ENCODE results near the gene THSD4. TPM values are rescaled to one million over a fixed set of nuclear protein-coding genes. Genes with fewer than 3 reads are reported as not detected.

The THSD4 gene
- total RNA-seq, 2 experiments from 2014 or later: not detected

- H3K36me3 Mint-ChIP-seq (ENCODE audit: low read depth): no peaks in the 10 kb centered on the region
- H3K9me3 Mint-ChIP-seq (ENCODE audit: insufficient read depth): no peaks in the 10 kb centered on the region
- no peak for DNase-seq
- H3K27ac Mint-ChIP-seq: no peak overlapping the region
- H3K4me1 Mint-ChIP-seq (ENCODE audit: low read depth): no peaks in the 10 kb centered on the region
- ATAC-seq: no peak
- ChIA-PET CTCF (interaction anchor here (1.1 kb wide), 1 partner anchor 32 kb away, joined by 3 read pairs; no protein-coding TSS in a partner anchor), POLR2A (no interaction called here)
- H3K27me3 Mint-ChIP-seq (ENCODE audit: low read depth): peaks cover 2% of the 10 kb centered on the region
- no peak overlapping the region for H3K4me3 Mint-ChIP-seq
Observed at GRCh38 chr15:71411538-71412482, 296.5 kb downstream of the THSD4 start.

DNA sequence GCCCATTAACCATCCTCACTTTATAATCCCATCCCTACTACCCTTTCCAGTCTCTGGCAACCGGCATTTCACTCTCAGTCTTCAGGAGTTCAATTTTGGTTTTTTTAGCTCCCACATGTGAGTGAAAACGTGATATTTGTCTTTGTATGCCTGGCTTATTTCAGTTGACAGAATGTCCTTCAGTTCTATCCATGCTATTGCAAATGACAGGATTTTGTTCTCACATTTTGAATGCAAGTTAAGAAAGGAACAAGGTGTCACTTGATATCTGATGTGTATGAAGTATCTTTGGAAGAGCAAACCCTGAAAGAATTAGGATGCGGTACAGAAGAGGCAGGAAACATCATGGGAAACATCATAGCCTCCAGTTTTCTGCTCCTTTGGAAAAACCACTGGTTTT, 298.1 kb downstream of the THSD4 start:
- ATAC-seq: no peak
- Mint-ChIP-seq H3K27me3 (ENCODE audit: low read depth) (peaks cover 2% of the 10 kb centered on the region), H3K4me3 (no peak overlapping the region), H3K36me3 (ENCODE audit: low read depth) (no peaks in the 10 kb centered on the region), H3K4me1 (ENCODE audit: low read depth) (no peaks in the 10 kb centered on the region), H3K27ac (no peak overlapping the region), H3K9me3 (ENCODE audit: insufficient read depth) (no peaks in the 10 kb centered on the region)
- POLR2A ChIA-PET: no interaction called here
- CTCF ChIA-PET: interaction anchor here (0.8 kb wide), 1 partner anchor 27 kb away, joined by 3 read pairs; no protein-coding TSS in a partner anchor
- DNase-seq: no peak

- H3K4me3 Mint-ChIP-seq: no peak overlapping the region
- no peak overlapping the region for H3K27ac Mint-ChIP-seq
- CTCF ChIA-PET: no interaction called here
- H3K36me3 Mint-ChIP-seq (ENCODE audit: low read depth): no peaks in the 10 kb centered on the region
- POLR2A ChIA-PET: no interaction called here
- no peak for ATAC-seq
- H3K9me3 Mint-ChIP-seq (ENCODE audit: insufficient read depth): no peaks in the 10 kb centered on the region
- peaks cover 2% of the 10 kb centered on the region for H3K27me3 Mint-ChIP-seq (ENCODE audit: low read depth)
- DNase-seq: no peak
- H3K4me1 Mint-ChIP-seq (ENCODE audit: low read depth): no peaks in the 10 kb centered on the region
Observed at GRCh38 chr15:71414853-71415252, 299.6 kb downstream of the THSD4 start.

DNA sequence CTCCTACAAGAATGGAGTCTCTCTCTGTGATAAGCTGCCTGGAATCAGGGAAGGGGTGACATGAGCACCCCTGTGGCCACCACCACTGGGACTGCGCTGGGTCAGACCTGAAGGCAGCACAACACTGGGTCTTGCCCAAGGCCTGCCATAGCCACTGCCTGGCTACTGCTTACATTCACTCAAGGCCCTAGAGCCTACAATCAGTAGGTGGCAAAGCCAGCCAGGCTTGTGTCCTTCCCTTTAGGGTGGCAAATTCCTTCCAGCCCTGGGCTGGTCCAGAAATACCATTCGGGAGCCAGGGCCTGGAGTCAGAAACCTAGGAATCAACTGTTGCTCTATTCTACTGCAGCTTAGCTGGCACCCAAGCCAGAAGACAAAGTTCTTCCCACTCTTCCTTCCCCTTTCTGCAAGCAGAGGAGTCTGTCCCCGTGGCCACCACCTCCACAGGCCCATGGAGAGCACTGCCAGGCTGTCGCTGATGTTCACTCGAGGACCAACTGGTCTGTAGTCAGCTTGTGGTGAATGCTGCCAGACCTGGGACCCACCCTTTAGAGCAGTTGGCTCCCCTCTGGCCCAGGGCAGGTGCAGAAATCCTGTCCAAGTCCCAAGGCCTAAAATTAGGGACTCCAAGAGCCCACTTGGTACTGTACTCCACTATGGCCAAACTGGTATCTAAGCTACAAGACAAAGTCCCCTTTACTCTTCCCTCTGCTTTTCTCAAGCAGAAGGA, 307.4 kb downstream of the THSD4 start:
- H3K27me3 Mint-ChIP-seq (ENCODE audit: low read depth): no peaks in the 10 kb centered on the region
- H3K9me3 Mint-ChIP-seq (ENCODE audit: insufficient read depth): no peaks in the 10 kb centered on the region
- no peaks in the 10 kb centered on the region for H3K4me1 Mint-ChIP-seq (ENCODE audit: low read depth)
- CTCF ChIA-PET: no interaction called here
- ATAC-seq: no peak
- POLR2A ChIA-PET: no interaction called here
- no peak overlapping the region for H3K4me3 Mint-ChIP-seq
- no peaks in the 10 kb centered on the region for H3K36me3 Mint-ChIP-seq (ENCODE audit: low read depth)
- no peak for DNase-seq
- H3K27ac Mint-ChIP-seq: no peak overlapping the region

DNA sequence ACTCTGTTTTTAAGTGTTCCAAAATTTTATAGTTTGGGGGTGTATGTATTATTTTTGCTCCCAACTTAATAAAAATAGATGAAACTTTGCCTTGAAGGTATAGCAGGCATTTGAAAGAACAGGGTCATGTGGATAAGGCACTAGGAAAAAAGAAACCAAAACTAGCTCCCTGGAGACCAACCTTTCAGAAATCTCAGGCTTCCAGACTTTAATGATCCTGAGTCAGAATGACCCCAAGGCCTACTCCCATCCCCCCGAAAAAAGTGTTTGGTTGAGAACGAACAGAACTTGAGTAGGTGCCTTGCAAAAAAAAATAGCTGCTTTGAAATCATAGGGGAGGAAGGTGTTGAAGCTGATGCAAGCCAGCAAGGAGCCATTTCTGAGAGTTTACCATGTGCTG, 309.5 kb downstream of the THSD4 start:
- Mint-ChIP-seq H3K9me3 (ENCODE audit: insufficient read depth) (no peaks in the 10 kb centered on the region), H3K36me3 (ENCODE audit: low read depth) (no peaks in the 10 kb centered on the region), H3K27ac (no peak overlapping the region), H3K27me3 (ENCODE audit: low read depth) (peaks cover 3% of the 10 kb centered on the region), H3K4me3 (no peak overlapping the region), H3K4me1 (ENCODE audit: low read depth) (no peaks in the 10 kb centered on the region)
- CTCF ChIA-PET: no interaction called here
- POLR2A ChIA-PET: interaction anchor here (0.5 kb wide), 1 partner anchor 616 kb away, joined by 3 read pairs; no protein-coding TSS in a partner anchor
- DNase-seq (no peak), ATAC-seq (no peak)

DNA sequence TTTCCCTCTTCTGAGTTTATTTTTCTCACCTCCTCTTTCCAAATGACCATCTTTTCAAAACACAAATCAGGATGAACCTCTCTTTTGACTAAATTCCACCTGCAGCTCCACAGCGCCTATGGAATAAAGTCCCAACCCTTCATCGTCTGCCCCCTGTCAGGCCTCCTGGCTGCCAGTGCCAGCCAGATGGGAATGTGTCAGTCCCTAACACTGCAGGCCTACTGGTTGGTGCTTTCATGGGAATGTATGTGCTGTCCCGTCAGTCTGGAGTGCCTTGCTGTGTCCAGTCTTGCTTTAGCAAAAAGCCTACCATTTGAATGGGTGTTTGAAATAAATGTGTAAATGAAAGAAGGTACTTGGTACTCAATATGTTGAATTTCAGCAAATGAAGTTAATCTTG, 310.1 kb downstream of the THSD4 start:
- ChIA-PET POLR2A (interaction anchor here (0.5 kb wide), 1 partner anchor 617 kb away, joined by 3 read pairs; no protein-coding TSS in a partner anchor), CTCF (no interaction called here)
- peaks cover 3% of the 10 kb centered on the region for H3K27me3 Mint-ChIP-seq (ENCODE audit: low read depth)
- no peaks in the 10 kb centered on the region for H3K36me3 Mint-ChIP-seq (ENCODE audit: low read depth)
- no peaks in the 10 kb centered on the region for H3K4me1 Mint-ChIP-seq (ENCODE audit: low read depth)
- H3K4me3 Mint-ChIP-seq: no peak overlapping the region
- no peaks in the 10 kb centered on the region for H3K9me3 Mint-ChIP-seq (ENCODE audit: insufficient read depth)
- DNase-seq (no peak), ATAC-seq (no peak)
- no peak overlapping the region for H3K27ac Mint-ChIP-seq

- ATAC-seq (no peak), DNase-seq (no peak)
- Mint-ChIP-seq H3K27me3 (ENCODE audit: low read depth) (peaks cover 3% of the 10 kb centered on the region), H3K36me3 (ENCODE audit: low read depth) (no peaks in the 10 kb centered on the region), H3K4me3 (no peak overlapping the region), H3K27ac (no peak overlapping the region), H3K9me3 (ENCODE audit: insufficient read depth) (no peaks in the 10 kb centered on the region), H3K4me1 (ENCODE audit: low read depth) (no peaks in the 10 kb centered on the region)
- POLR2A ChIA-PET: no interaction called here
- CTCF ChIA-PET: no interaction called here
Observed at GRCh38 chr15:71426792-71427191, 311.5 kb downstream of the THSD4 start.

GRCh38 chr15:71430782-71431181, 315.5 kb downstream of the THSD4 start:
- ATAC-seq: no peak

GRCh38 chr15:71431343-71432336, 316.4 kb downstream of the THSD4 start:
- H3K27ac Mint-ChIP-seq: no peak overlapping the region
- no peaks in the 10 kb centered on the region for H3K9me3 Mint-ChIP-seq (ENCODE audit: insufficient read depth)
- ChIA-PET CTCF (interaction anchor here (2.8 kb wide), 1 partner anchor 12 kb away, joined by 9 read pairs; no protein-coding TSS in a partner anchor), POLR2A (no interaction called here)
- H3K27me3 Mint-ChIP-seq (ENCODE audit: low read depth): peaks cover 5% of the 10 kb centered on the region
- H3K4me1 Mint-ChIP-seq (ENCODE audit: low read depth): no peaks in the 10 kb centered on the region
- H3K4me3 Mint-ChIP-seq: no peak overlapping the region
- DNase-seq: no peak
- no peaks in the 10 kb centered on the region for H3K36me3 Mint-ChIP-seq (ENCODE audit: low read depth)
- no peak for ATAC-seq

More at GRCh38 chr15:71430782-71431181, 315.5 kb downstream of the THSD4 start:
- H3K36me3 Mint-ChIP-seq (ENCODE audit: low read depth): no peaks in the 10 kb centered on the region
- ChIA-PET CTCF (interaction anchor here (2.8 kb wide), 1 partner anchor 13 kb away, joined by 9 read pairs; no protein-coding TSS in a partner anchor), POLR2A (no interaction called here)
- no peak overlapping the region for H3K4me3 Mint-ChIP-seq
- no peak overlapping the region for H3K27ac Mint-ChIP-seq
- peaks cover 5% of the 10 kb centered on the region for H3K27me3 Mint-ChIP-seq (ENCODE audit: low read depth)
- no peak for DNase-seq
- no peaks in the 10 kb centered on the region for H3K4me1 Mint-ChIP-seq (ENCODE audit: low read depth)
- H3K9me3 Mint-ChIP-seq (ENCODE audit: insufficient read depth): no peaks in the 10 kb centered on the region

DNA sequence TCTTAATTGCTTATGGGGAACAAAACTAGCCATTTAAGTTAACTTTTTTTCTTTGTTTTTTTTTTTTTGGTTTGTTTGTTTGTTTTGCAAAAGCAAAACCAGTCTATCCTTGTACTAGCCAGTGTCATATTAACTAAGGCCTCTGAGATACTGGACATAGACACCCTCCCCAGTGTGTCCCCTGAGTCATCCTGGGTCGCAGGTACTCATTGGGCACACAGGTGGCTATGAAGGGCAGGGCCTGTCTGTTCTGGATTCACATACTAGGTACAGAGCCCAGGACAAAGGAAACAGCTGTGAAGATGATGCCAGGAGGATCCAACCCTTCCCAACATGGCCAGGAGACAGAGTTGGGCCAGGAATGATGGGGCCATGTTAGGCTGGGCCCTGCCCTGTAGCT, 318.1 kb downstream of the THSD4 start:
- Mint-ChIP-seq H3K9me3 (ENCODE audit: insufficient read depth) (no peaks in the 10 kb centered on the region), H3K4me1 (ENCODE audit: low read depth) (no peaks in the 10 kb centered on the region), H3K27ac (no peak overlapping the region), H3K36me3 (ENCODE audit: low read depth) (no peaks in the 10 kb centered on the region), H3K27me3 (ENCODE audit: low read depth) (peaks cover 5% of the 10 kb centered on the region), H3K4me3 (no peak overlapping the region)
- ATAC-seq: no peak
- POLR2A ChIA-PET: no interaction called here
- DNase-seq: no peak
- CTCF ChIA-PET: no interaction called here

DNA sequence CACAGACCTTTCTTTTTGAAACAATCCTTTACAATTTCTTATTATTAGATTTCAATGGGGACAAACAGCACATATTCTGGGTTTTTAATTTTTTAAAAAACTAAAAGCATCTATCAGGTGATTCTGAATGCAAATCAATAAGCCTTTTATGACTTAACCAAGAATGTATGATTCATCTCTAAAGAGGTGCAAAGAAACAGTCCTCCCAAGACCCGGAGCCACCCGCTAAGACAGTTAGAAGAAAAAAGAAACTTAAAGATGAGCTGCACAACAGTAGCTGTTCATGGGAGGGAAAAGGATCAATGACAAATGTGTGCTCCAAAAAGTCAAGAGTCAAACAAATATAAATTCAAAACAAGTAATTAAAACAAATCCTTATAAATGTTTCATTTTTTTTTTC, 319.5 kb downstream of the THSD4 start:
- Mint-ChIP-seq H3K27me3 (ENCODE audit: low read depth) (peaks cover 2% of the 10 kb centered on the region), H3K9me3 (ENCODE audit: insufficient read depth) (no peaks in the 10 kb centered on the region), H3K4me3 (no peak overlapping the region), H3K4me1 (ENCODE audit: low read depth) (no peaks in the 10 kb centered on the region), H3K27ac (no peak overlapping the region), H3K36me3 (ENCODE audit: low read depth) (no peaks in the 10 kb centered on the region)
- ChIA-PET POLR2A (no interaction called here), CTCF (interaction anchor here (1.4 to 1.7 kb wide), 2 partner anchors 9 to 320 kb away, joined by 3 to 9 read pairs; partner anchors contain the start of gene THSD4)
- no peak for DNase-seq
- ATAC-seq: no peak

Measured in activated CD8-positive, alpha-beta T cell treated with anti-CD3 and anti-CD28 coated beads, Interleukin-2, amount 10 ng/mL, durations not matched to agents 7 days and 5 days (primary cell).